ENCODE results near the gene LPCAT2.

DNA sequence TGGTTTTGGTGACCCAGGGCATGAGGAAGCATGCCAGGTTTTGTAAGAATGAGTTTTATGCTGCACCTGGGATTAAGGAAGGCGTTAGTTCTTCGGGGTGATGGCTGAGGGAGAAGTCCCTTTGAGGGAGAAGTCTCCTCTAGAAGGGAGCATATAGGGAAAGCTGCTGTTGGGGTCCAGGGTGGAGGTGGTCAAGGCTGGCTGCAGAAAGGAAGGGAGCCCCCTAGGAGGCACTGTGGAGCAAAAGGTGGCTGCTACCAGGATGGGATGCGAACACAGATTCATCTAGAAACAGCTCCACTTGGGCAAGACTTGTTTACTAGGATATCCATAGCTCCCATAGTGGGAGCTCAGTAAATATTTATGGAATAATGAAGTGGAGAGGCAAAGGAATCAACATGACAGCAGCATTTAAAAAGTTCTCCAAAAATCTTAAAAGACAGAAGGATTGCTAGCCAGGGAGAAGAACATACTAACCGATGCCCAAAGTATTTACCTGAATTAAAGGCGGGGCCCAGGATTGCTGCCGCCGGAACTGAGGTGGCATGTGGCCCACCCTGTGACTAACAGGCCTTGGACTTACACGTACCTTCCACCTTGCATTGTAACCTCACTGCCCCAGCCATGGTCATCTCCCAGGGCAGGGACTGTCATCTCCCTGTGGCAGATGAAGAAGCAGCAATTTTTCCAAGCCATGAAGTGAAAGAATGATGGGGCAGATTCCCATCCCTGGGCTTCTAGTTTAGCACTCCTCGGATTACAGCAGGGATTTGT is 7.1 kb upstream of the LPCAT2 start:
- TF ChIP-seq, protein P1, sequence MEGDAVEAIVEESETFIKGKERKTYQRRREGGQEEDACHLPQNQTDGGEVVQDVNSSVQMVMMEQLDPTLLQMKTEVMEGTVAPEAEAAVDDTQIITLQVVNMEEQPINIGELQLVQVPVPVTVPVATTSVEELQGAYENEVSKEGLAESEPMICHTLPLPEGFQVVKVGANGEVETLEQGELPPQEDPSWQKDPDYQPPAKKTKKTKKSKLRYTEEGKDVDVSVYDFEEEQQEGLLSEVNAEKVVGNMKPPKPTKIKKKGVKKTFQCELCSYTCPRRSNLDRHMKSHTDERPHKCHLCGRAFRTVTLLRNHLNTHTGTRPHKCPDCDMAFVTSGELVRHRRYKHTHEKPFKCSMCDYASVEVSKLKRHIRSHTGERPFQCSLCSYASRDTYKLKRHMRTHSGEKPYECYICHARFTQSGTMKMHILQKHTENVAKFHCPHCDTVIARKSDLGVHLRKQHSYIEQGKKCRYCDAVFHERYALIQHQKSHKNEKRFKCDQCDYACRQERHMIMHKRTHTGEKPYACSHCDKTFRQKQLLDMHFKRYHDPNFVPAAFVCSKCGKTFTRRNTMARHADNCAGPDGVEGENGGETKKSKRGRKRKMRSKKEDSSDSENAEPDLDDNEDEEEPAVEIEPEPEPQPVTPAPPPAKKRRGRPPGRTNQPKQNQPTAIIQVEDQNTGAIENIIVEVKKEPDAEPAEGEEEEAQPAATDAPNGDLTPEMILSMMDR (IDR thresholded peaks at IDR 0.05), result no peak
- no peak for TF ChIP-seq POLR2A (IDR thresholded peaks at IDR 0.05)

Measured in Peyer's patch (tissue), 4 donors.